Measurements from ENCODE around the gene LNX1.

LNX1 gene

DNA sequence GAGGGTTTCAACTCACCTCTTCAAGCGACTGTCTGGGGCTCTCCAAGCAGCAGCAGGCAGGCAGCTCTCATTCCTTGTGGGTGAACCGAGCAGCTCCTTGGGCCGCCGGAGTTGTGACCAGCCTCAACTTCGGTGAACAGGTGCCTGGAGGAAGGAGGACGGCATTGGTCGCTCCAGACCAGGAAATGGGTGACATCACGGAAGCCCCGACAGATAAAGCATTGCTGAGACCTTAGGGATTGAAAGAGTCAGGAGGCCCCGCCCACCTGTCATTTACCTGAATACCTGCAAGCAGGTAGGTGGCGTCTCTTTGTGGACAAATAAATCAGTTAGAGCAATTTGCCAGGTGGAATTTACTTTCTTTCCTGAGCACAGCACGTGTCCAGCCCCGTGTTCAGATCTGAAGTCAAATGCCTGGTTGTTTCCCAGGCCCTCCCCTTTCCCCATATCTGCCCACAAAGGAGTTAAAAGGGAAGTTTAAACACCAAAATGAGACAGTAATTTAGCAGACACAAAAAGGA is at the start of gene LNX1:
Gene LNX1, minus strand, starts transcription at position 115 of the 521 bp plus-strand sequence. CDS start 17,484 bp downstream, outside the sequence.
- DNase-seq, result no peak

- DNase-seq, result no peak
Observed at GRCh38 chr4:53640576-53641453, 49.5 kb upstream of the LNX1 start.

GRCh38 chr4:53638919-53639318 is 47.6 kb upstream of the LNX1 start:
- no peak for DNase-seq

DNA sequence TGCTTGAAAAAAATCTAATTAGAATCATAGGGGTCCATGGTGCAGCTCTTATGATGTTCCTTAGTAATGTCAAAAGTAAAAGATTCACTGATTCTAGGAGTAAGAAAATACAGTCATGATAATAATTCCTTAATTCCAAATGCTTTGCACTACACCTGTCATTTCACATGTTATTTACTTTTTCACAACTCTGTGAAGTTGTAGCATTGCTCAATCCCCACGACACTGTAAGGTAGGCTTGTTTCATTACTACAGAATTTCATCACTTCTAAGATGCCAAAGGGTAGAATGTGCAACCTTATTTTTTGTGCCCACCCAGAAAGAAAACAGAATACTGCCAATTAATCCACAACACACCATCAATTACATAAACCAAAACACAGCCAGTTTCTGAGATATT is 46.1 kb upstream of the LNX1 start:
- no peak for DNase-seq

GRCh38 chr4:53635697-53636483 is 44.6 kb upstream of the LNX1 start:
- DNase-seq, result no peak

GRCh38 chr4:53633608-53634007 is 42.3 kb upstream of the LNX1 start:
- DNase-seq, result peak; percentile 6

GRCh38 chr4:53629296-53629695 is 38.0 kb upstream of the LNX1 start:
- no peak for DNase-seq

DNA sequence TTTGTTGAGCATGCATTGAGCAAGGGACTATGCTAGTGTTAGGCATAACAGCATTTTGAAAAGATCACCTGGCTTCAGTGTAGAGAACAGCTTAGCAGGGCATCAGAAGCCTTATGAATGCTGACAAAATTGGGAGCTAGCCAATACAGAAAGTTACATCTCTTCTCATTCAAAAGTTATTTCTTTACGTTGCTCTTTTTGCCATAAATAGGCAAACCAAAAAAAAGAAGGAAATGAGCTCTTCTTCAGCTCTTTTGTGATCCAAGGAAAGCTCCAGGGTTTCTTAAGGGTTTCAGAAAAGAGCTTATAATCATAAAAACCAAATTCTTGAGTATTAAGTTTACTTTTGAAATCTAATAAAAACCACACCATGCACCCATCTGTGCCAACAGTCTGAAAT is 35.2 kb upstream of the LNX1 start:
- no peak for DNase-seq

GRCh38 chr4:53625888-53626287 is 34.6 kb upstream of the LNX1 start:
- DNase-seq, result no peak

GRCh38 chr4:53622739-53623151 is 31.5 kb upstream of the LNX1 start:
- DNase-seq, result peak; percentile 54

- no peak for DNase-seq
Observed at GRCh38 chr4:53620956-53621355, 29.7 kb upstream of the LNX1 start.

- DNase-seq, result no peak
Observed at GRCh38 chr4:53619431-53619830, 28.1 kb upstream of the LNX1 start.

GRCh38 chr4:53618321-53618720 is 27.0 kb upstream of the LNX1 start:
- no peak for DNase-seq

DNA sequence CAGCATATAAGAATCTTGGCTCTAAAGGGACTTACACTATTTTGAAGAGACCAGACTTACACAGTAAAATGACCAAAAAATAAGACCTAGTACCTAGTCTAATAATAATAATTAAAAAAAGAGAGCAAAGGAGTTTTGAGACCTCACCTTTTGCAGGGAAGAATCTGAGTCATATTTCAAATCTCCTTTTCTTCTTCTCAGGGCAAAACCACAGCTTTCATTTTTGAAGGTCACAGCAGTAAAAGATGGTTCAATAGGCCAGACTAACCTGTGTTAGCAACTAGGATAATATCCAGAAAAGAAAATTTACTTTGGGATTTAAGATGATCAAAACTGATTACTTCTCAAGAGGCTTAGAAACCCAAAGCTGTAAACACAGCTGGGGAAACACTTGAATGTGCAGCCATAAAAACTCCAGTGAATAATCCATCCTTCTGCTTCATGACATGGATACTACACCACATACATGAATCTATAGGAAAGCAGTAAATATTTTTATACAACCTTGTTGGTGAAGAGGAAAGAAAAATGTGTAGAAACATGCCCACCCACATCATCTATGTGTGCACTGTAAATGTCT is 25.9 kb upstream of the LNX1 start:
- DNase-seq, result no peak

GRCh38 chr4:53616219-53616618 is 24.9 kb upstream of the LNX1 start:
- DNase-seq, result no peak

GRCh38 chr4:53614591-53614990 is 23.3 kb upstream of the LNX1 start:
- DNase-seq, result no peak

DNA sequence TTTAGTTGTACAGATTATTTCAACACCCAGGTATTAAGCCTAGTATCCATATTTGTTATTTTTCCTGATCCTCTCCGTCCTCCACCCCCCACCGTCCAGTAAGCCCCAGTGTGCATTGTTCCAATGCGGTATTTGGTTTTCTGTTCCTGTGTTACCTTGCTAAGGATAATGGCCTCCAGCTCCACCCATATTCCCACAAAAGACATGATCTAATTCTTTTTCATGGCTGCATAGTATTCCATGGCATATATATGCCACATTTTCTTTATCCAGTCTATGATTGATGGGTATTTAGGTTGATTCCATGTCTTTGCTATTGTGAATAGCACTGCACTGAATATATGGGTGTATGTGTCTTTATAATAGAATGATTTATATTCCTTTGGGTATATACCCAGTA is 22.1 kb upstream of the LNX1 start:
- no peak for DNase-seq

DNA sequence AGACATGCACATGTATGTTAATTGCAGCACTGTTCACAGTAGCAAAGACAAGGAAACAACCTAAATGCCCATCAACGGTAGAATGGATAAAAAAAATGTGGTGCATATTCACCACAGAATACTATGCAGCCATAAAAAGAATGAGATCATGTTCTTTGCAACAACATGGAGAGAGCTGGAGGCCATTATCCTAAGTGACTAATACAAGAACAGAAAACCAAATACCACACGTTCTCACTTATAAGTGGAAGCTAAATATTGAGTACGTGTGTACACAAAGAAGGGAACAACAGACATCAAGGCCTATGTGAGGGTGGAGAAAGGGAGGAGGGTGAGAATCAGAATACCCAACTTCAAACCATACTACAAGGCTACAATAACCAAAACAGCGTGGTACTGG is 17.4 kb upstream of the LNX1 start:
- DNase-seq, result no peak

DNA sequence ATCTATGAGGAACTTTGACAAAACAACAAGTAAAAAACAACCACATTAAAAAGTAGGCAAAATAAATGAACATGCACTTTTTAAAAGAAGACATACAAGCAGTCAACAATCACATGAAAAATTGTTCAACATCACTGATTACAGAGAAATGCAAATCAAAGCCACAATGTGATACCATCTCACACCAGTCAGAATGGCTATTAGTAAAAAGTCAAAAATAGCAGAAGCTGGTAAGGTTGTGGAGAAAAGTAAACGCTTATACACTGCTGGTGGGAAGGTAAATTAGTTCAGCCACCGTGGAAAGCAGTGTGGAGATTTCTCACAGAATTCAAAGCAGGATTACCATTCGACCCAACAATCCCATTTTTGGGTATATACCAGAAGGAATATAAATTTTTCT is 17.0 kb upstream of the LNX1 start:
- DNase-seq, result no peak

DNA sequence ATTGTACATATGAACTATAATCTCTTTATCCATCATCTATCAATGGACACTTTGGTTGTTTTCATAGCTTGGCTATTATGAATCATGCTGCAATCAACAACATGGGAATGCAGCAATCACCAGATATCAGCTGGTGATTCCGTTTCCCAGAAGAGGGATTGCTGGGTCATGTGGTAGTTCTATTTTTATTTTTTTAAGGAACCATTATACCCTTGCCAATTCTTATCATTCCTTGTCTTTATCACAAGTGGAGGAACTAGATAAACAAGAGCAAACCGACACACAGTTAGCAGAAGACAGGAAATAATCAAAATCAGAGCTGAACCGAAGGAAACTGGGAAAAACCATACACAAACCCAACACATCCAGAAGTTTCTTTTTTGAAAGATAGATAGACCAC is 14.5 kb upstream of the LNX1 start:
- DNase-seq, result no peak

GRCh38 chr4:53602390-53602789 is 11.1 kb upstream of the LNX1 start:
- no peak for DNase-seq

DNA sequence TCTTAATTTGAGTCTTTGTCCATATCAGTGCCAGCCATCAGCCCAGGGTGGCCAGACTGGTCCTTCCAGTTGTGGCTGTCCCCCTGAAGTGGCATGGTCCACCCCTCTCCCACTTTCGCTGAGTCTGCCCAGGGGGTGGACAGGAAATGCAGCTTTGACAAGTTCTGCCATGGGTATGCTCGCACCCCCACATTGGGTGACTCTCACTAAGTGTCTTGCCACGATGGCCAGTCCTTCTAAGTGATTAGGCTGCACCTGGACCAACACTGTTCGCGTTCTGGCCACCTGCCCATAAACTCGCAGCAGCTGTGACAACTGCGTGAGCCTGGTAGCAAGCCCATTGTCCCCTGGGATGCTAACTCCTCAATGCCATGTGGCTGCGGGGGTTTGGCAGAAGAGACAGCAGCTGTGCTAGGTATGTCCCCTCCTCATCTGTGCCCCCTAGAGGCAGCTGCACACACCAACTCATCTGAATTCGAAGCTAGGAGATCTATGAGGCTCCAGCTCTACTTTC is 10.0 kb upstream of the LNX1 start:
- peak; percentile 25 for DNase-seq

- DNase-seq, result no peak
Observed at GRCh38 chr4:53599632-53600031, 8.3 kb upstream of the LNX1 start.

Data from EL (cell line).